ENCODE data around the gene CMAS.
"Not testable (repeated sequence)": the region's sequence is repeated elsewhere in the genome, so short reads cannot be mapped to it uniquely, and the experiment has no call there.

The CMAS gene

GRCh38 chr12:22046090-22046967, at the start of gene CMAS:
CMAS (plus strand) TSS chr12:22046218; CDS start chr12:22046304, 86 bp downstream.
- DNase-seq, result peak; percentile 84

GRCh38 chr12:21998295-21998694, 47.7 kb upstream of the CMAS start:
- no peak for DNase-seq

GRCh38 chr12:21998782-21999181, 47.2 kb upstream of the CMAS start:
- no peak for DNase-seq

DNA sequence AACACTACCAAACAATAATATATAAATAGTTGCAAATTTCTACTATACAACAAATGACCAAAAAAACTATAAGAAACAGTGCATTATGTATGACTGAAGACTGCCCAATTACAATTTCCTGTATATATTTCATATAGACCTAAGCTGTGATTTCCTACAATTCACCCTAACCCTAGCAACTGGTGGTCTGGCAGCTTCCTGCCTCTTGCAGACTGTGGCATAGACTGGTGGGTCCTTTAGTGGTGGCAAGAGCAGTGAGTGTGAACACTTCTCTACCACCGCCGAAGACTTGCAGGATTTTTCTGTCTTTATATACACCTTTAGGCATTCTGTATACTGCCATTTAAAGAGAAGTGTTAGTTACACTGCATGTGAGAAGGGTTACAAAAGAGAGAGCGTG, 43.6 kb upstream of the CMAS start:
- DNase-seq, result no peak

DNA sequence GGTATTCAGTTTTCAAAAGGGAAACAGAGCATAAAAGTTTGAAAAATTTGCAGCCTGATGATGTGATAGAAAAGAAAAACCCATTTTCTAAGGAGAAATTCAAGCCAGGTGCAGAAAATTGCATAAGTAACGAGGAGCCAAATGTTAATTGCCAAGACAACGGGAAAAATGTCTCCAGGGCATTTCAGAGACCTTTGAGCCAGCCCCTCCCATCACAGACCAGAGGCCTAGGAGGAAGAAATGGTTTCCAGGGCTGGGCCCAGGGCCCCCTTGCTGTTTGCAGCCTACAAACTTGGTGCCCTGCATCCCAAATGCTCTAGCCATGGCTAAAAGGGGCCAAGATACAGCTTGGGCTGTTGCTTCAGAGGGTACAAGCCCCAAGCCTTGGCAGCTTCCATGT, 38.2 kb upstream of the CMAS start:
- not testable (repeated sequence) for DNase-seq

- no peak for DNase-seq
Measured at GRCh38 chr12:22008196-22008595, 37.8 kb upstream of the CMAS start.

DNA sequence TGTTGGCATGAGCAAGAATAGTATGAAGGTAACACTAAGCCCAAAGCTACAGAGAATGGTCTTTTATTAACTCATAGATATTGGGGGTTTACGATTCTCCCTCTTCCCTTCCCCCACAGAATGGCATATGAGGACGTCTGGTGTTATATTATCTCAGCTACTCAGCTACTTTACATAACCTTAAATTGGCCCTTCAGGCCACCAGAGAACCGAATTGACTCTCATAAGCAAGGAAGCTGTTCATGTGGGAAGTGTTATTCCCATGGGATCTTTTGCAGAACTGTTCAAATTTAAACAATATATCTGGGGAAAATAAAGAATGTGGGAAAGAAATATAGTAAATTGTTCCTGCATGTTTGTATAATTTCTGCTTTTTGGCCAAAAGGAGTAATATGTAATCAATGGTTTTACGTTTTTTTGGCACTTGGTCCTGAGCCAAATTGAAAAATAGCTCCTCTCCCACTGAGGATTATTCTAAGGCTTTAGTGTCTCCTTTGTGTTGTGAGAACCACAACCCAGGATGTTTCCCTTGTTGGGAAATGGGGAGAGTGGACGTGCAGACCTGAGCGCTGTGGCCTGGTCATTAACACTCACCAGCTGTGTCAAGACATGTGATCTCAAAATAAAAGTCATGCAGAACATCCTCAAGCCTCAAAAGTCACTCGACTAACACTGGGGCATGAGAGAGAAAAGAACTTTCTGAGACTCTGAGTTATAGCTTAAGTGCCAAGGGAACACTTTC, 31.8 kb upstream of the CMAS start:
- no peak for DNase-seq

DNA sequence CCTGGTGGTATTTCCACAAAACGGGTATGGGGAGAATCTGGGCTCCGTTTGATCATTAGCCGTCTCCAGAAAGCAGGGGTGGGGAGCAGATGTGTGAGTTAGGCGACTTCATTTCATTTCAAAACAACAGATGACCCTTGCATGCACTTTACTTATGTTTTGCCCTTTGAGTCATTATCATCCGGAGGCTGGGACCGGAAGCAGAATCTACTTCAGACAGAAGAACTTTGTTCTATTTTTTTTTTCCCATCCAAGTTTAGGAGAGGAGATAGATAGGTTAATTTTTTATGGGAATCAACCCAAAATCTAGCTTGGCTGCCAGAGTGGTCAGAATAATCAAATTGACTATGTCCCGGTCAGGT, 31.3 kb upstream of the CMAS start:
- DNase-seq, result no peak

GRCh38 chr12:22016982-22017381, 29.0 kb upstream of the CMAS start:
- no peak for DNase-seq

DNA sequence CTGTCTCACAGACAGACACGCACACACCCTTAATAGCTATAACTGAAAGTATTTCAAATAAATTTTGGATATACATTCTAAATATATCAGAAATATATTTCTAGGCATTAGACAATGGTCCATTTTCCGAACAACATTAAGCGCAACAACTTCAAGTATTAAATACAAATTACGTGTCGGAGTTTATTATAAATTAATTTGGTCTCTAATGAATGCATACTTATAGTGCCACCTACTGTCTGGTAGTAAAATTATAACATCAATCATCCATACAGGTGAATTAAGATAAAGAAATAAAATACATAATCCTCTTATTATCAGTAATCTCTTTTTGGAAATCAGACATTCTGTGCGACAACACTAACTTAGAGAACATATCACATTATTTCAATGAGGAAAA, 27.2 kb upstream of the CMAS start:
- no peak for DNase-seq

DNA sequence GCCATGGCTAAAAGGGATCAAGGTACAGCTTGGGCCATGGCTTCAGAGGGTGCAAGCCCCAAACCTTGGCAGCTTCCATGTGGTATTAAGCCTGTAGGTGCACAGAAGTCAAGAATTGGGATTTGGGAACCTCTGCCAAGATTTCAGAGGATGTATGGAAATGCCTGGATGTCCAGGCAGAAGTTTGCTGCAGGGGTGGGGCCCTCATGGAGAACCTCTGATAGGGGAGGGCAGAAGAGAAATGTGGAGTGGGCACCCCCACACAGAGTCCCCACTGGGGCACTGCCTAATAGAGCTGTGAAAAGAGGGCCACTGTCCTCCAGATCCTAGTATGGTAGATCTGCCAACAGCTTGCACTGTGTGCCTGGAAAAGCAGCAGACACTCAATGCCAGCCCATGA, 22.5 kb upstream of the CMAS start:
- DNase-seq, result not testable (repeated sequence)

GRCh38 chr12:22029491-22029890, 16.5 kb upstream of the CMAS start:
- no peak for DNase-seq

GRCh38 chr12:22029991-22030390, 16.0 kb upstream of the CMAS start:
- DNase-seq, result no peak

GRCh38 chr12:22032732-22033131, 13.3 kb upstream of the CMAS start:
- no peak for DNase-seq

GRCh38 chr12:22034709-22035506, 11.1 kb upstream of the CMAS start:
- DNase-seq, result no peak

GRCh38 chr12:22037947-22038346, 8.1 kb upstream of the CMAS start:
- no peak for DNase-seq

GRCh38 chr12:22038734-22039133, 7.3 kb upstream of the CMAS start:
- no peak for DNase-seq

DNA sequence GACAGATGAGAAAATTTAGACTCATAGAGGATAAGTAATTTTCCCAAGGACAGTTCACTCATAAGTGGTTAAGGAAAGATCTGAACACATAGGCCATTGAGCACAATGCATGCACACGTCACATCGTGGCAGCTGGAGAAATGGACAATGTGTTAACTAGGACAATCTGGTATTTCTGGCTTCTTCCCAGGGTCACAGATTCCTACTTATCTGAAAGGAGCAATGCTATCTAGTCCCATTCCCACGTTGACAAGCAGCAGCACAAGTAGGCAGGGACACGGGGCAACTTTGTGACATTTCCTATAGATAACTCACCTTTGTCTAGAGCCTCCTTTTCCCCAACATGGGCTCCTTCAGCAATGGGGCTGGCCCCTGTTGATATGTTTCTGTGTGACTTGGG, 6.7 kb upstream of the CMAS start:
- no peak for DNase-seq

- no peak for DNase-seq
Measured at GRCh38 chr12:22042976-22043669, 2.9 kb upstream of the CMAS start.

DNA sequence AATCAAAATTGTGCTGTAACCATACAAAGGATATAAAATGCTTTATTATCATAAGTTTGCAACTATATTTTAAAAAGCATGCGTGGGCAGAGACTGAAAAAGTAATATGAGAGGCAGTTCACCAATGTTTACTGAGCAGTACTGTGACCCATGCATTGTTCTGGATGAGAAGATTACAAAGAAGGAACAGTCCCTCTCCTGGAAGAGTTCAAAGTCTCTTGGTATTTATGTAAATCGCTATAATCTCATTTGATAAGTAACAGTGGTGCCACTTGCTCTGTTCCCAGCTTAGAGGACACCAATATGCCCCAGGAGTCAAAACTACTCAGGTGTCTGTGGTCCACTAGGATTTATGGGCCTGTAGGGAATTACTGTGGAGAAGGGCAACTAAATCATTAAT, 2.1 kb upstream of the CMAS start:
- DNase-seq, result no peak

DNA sequence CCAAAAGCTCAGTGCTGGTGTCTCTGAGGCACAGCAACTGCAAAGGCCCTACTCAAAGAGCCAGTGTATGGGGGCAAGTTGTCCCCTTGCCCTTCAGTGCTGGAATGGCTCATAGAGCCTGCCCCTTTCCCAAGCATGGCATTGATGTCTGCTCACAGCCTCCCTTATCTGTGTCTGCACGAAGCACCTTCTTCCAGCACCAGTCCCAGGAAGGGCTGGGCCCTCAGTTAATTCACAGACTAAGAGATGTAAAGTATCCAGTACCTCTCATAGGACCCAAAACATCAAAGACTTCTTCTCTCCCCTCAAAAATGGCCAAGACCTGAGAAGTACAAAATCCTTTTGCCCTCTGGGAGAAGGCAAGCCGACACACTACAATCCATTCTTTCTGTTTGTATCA, 1.6 kb upstream of the CMAS start:
- no peak for DNase-seq

DNA sequence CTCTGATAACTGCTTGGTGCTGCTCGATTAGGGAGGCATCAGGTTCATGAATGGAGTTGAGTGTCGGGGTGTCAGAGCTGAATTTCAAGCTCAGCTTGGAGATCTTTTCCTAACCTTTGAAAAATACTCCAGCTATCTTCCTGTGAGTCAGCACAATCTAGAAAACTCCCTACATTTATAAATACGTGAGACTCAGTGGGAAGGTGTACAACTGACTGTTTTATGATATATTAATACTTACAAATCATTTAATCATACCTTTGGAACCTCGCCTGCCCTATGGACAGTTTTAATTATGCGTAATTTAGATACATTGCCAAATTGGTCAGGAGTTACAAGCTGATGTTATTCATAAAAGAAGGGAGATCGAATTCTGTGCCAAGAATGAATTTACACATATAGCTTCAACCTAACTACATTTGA, 961 bp downstream of the CMAS start:
- DNase-seq, result no peak

DNA sequence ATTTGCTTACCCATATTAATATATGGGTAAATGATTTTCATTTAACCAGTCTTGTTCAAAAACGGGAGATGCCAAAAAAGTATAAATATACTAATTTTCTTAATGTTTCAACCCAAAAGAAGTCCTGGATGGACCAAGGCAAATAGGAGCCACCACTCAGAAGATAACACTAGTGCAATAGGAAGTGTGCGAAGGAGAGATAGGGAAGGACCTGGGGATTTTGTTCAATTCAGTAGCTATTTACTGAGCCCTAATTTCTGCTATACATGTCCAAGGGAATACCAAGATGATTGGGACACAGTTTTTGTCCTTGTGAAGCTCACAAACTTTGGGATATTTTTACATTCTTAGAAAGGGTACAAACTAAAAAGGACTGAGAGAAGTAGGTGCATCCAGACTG, 1.5 kb downstream of the CMAS start:
- DNase-seq, result no peak
